Stimulated activated CD8-positive, alpha-beta memory T cell treated with anti-CD3 and anti-CD28 coated beads, Interleukin-4, amount 100 ng/mL, for 24 hours (primary cell): ENCODE measurements around the gene SMARCD1.

ENCODE experiments used
- DNase-seq: peaks from one replicate; pipeline ENCODE4 v3.0.0-alpha.2; 2020; ENCODE audit warnings: low read depth

Gene SMARCD1

DNA sequence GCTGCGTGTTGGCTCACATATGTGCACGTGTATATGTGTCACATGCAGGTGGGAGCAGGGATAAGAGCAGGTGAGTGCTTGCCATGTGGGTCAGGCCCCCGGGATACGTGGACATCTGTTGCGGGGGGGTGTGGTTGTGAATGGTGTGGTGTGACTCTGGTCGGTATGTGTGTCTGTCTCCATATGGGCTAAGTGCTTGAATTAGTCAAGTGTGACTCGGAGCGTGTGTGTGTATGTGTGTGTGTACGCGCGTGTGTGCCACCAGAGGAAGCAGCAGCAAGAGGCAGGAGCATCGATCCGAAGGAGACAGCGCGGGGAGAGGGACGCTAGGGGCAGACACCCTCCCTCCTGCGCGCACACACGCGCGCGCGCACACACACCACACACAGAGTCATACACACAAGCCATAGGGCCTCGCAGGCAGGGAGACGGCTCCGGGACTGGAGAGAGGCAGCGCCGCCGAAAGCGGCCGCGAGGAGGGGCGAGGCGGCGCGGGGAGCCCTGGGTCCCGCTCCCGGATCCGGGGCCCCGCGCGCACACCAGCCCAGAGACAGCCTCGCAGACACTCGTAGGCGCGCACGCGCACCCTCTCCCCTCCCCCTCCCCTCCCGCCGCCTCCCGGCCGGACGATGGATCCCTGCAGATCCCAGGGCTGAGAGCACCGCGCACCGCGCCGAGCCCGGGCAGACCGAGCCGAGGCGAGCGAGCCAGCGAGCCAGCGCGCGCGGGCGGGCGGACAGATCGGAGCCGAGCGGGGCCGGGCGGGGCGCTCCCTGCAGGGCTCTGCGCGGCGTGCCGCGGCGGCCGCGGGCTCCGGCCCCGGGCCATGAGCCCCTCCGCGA, 27.9 kb upstream of the SMARCD1 start, which contains the start of gene ASIC1:
TSS of gene ASIC1 (plus strand) at position 597 of the 842 bp plus-strand sequence. CDS start 1,171 bp downstream, outside the sequence.
- peak; percentile 38 for DNase-seq

- DNase-seq: no peak
Observed at GRCh38 chr12:50057896-50058670, 27.1 kb upstream of the SMARCD1 start.

- DNase-seq: no peak
Observed at GRCh38 chr12:50058743-50059312, 26.3 kb upstream of the SMARCD1 start.

DNA sequence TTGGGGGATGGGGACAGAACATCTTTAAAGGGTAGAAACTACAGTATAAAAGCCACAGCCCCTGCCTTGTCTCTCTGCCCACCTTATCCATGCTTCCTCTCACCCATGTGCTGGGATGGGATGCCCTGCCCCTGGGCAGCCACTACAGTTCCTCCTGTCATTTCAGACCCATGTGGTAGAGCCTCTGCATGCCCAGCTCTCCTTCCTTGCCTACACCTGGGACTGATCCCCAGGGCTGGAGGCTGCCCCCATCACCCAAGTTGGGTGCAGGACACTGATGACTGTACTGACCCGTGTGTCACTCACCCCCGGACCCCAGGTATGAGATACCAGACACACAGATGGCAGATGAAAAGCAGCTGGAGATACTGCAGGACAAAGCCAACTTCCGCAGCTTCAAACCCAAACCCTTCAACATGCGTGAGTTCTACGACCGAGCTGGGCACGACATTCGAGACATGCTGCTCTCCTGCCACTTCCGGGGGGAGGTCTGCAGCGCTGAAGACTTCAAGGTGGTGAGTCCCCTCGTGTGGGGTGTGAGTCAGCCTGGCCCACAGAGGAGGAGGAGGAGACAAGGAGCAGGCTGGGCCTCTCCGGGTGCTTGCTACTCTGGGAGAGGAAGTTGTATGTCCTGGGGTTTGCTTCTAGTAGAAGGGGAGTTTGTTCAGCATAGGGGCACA, 25.6 kb upstream of the SMARCD1 start:
- peak; percentile 67 for DNase-seq

DNA sequence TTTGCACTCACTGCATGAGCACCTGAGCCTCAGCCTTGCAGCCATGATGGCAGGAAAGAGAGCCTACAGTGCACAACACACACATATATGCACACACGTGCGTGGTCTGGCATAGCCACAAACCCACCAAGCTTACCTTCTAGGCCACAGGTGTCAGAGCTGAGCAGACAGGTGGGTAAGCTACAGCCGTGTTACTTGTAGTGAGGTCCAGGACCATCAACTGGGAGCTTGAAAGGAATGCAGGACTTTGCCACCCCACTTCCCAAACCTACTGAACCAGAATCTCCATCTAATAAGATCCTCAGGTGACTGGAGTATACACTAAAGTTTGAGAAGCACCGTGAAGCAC, 25.0 kb upstream of the SMARCD1 start:
- DNase-seq: no peak

GRCh38 chr12:50061171-50061570, 24.0 kb upstream of the SMARCD1 start:
- no peak for DNase-seq

DNA sequence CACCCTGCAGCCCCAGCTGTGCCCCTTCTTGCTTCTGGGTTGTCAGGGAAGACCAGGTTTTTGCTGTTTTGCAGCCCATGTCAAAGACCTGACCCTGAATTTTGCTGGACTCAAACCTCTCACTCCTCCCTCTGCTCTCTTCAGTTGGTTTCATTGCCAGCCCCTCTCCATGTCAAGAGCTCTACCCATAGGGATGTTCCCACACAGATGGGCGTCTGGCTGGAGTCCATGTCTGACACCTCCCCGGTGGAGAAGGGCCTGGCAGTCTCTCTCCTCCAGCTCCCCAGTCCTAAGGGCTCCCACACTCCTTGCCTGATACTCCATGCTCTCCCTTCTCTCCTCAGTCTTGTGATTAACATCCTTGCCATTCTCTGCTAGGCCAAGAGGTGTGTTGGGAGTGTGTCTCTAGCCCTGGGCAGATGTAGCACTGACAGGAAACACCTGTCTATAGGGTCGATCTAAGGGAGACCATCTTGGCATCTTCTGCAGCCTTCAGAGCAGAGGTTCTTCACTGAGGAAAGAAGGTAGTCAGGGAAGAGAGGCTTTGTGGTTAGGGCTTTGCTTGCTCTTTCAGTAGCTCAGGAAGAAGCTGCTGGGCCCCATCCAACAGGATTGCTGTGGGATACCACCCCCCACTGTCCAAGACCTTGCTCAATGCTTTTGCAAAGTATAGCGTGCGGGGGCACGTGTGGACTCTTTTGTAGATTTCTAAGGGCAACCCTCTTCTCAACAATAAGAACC, 23.0 kb upstream of the SMARCD1 start:
- DNase-seq: no peak

DNA sequence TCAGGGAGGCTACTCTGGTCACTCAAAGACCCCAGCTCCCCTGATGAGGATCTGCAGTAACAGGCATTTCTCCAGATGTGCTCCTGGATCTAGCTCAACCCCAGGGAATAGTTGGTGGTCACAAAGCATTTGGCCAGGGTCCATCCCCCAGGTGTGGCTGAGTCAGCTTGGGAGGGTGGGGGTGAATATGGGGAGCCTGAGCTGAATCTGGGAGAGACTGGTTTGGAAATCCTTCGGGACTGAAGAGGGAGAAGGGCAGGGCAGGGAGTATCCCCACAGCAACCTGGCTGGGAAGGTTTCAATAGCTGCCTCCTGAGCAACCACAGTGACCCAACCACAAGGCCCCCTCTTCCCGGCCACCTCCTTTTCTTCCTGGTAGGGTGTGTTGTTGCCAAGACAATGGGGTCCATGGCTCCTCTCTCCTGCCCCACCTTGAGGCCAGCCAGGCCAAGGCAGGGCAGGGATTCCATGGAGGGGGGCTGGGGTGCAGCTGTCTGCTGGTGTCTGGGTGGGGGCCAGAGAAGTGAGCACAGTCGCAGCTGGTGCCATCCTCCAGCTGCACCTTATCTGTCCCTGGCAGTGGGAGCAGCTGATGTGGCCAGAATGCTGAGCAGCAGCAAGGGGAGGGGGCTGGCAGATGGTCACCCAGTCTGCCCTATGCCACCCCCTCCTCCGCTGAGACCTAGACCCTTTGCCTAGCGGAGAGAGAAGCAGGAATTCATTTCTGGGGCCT, 22.2 kb upstream of the SMARCD1 start:
- DNase-seq: no peak

DNA sequence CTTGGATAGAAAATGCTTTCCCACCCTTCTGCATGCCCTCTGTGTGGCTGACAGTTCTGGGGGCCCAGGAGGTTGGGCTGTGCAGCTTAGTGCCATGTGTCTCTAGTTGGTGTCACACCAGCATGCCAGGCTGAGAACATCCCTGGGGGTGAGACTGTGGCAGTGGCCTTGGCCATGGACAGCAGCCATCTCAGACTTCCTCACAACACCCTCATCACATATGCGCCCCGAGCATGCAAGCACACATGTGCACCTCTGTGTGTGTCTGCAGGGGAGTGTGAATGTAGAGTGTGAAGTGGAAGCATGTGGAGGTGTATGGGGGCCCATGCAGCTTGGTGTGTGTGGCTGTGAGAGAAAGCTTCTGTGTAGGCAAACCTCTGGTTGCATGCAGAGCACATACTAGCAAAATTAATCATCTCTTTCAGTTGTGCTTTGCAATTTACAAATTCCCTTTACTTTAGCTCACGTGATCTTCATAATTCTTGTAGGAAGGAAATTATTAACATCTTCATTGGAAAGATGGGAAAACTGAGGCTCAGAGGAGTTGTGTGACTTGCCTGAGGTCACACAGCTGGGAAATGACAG, 19.3 kb upstream of the SMARCD1 start:
- no peak for DNase-seq

DNA sequence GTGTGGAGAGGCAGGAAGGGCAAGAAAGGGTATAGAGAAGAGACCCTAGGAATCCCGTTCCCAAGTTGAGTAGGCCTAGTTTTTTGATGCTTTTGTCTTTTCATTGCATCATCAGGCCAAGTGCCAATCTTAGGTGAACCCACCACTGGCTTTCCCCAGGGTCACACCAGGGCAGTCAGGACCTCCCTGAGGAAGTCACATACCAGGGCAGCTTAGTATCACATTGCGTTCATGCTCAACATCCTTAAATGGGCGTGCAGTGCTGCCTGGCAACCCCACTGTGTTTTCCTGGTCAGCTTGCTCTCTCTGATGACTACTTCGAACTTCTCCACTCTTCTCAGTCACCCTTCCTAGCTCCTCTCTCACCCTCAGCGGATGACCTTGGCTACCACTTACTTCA, 18.7 kb upstream of the SMARCD1 start:
- DNase-seq: no peak

DNA sequence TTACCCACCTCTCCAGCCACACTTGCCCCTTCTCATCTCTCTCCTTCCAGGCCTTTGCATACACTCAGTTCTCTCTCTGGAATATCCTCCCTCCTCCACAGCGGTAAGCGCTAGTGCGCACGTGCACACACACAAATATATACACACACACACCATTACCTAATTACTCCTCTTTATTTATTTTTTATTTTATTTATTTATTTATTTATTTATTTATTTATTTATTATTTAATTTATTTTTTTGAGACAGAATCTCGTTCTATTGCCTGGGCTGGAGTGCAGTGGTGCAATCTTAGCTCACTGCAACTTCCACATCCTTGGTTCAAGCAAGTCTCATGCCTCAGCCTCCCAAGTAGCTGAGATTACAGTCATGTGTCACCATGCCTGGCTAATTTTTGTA, 16.1 kb upstream of the SMARCD1 start:
- no peak for DNase-seq

DNA sequence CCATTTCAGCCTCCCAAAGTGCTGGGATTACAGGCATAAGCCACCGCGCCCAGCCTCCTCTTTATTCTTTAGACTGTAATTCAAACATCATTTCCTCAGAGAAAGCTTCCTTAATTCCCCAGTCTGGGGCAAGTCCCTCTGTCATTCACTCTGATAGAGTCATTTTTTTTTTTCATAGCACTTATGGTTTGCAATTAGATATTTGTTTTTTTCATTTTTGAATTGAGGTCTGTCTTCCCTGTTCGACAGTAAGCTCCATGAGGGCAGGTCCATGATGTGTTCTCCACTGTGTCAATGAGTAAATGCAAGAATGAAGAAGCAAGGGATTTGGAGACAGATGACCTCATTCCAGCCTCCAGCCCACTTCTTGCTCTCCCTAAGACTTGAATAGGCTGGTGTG, 15.6 kb upstream of the SMARCD1 start:
- no peak for DNase-seq

DNA sequence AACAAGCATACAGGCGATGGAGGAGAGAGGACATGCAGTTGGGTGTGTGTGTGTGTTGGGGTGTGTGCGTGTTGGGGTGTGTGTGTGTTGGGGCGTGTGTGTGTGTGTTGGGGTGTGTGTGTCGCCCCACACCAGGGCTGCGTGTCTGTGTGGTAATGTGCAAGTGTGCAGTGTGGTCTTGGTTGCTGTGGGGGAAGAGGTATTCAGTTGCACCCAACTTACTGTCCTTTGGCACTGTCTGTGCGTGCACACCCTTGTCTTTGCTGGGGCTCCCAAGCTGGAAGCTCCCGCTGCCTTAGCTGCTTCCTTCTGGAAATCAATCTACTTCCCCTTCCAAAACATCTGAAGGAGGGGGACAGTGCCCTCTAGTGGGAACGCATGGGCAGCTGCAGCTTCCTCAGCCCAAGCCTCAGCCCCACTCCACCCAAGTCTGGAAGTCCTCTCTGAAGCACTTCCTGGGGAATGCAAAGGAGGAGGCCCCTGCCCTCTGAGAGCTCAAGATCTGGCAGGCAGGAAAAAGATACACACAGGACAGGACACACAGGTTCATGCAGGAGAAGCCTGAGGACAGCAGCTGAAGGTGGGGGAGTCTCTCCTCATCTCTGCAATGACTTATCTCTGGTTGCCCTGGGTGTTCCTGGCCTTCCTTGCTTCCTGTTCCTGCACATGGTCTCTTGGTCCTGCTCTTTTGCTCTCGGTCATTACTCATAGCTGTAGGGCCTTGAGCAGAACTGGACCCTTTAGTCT, 14.7 kb upstream of the SMARCD1 start:
- DNase-seq: peak; percentile 44

DNA sequence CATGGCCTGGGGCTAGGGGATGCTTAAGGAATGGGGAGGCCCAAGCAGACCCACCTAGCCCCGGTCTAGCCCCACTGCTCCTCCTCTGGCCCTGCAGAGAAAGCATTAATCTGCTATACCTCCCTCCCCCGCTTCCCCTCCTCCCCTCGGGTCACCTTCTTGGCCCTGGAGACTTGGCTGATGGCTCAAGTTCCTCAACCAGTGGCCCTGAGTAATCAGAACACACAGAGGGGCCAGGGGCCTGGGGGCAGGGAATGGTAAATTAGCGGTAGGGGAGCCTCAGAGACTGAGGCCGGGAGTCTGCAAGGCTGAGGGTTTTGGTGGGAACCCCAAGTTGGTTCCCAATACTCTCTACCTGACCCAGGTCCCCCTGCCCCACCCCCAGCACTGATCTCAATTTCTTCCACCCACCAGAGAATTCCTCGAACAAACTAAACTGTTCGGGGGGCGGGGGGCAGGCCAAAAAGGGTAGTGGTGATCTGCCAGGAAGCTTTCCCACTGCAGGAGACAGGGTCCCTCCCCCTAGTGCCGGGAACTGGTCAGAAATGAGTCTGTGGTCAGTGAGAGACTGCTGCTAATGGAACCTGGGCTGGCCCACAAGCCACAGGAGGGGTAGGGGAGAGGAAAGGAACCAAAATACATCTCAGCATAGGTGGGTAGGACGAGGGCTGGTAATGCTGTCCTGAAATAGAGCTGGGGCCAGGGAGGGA, 12.8 kb upstream of the SMARCD1 start:
- no peak for DNase-seq

DNA sequence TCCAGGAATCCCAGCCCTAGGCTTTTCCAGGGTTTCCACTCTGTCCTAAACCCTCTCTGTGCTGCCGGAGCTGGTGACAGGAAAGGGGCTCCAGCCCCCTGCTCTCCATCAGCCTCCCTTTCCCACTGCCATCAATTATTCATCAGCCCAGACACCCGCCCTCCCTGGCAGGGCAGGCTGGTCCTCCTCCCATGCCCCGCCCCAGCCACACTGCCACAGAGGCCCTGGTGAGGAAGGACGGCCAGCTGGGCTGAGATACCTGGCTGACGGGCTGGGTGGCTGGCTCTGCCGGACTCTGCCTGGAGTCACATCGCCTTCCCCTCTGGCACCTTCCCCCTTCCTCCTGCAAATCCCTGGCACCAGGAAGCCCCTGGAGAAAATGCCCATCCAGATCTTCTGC, 11.9 kb upstream of the SMARCD1 start:
- no peak for DNase-seq

- no peak for DNase-seq
Observed at GRCh38 chr12:50073712-50074111, 11.4 kb upstream of the SMARCD1 start.

DNA sequence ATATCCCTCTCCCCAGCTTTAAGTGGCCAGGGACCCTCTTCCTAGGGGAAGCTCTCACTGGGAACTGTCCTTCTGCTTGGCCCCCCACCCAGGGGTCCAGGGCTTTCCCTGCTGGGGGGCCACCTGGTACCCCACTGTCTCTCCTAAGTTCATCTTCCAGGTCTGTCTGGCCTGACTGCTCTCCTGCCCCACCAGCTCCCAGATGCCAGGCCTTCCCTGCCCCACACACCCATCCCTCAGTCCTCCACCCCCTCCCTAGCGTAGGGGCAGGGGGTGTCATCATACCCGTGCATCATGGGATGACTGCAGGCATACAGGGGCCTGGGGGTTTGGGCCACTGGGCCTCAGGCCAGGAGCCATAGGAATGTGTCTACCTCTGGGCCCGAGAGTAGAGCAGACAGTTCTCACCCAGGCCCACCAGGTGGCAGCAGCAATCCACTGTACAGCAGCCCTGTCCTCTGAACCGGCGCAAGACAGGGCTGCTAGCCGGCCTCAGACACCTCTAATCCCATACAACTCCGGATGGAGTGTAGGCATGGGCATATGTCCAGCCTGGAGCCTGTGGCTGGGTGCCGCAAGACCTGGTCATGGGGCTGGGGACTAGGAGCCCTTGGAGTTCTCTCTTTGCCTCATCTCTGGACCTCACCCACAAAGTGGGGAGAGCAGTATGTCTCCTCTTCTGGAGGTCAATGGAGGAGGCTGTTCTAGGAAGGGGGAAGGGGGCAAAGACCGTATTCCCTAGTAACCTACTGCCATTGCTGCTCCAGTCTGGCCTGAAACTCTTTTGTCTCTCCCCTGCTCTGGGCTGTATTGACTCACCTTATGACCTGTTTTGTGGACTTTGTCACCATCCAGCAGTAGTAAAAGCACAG, 10.0 kb upstream of the SMARCD1 start:
- DNase-seq: peak; percentile 72

DNA sequence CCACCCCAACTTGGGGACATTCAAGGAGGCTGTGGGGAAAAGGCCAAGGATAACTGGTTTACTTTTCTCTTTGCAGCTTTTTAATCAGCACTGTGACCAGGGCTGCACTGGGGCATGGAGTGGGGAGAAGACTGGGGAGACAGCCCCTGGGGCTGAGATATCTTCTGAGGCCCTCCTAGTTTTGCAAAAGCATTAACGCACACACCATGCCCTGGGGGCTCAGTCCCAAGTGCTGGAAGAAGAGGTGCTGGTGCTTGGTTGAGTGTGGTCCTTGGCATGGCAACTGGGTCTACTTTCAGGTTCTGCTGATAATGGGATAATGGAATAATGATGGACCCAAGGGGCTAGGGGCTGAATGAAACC, 9.4 kb upstream of the SMARCD1 start:
- no peak for DNase-seq
